Progenitor cell of endocrine pancreas (in vitro differentiated cells): ENCODE results near the gene FAM83B. TPM values are rescaled to one million over a fixed set of nuclear protein-coding genes. Genes with fewer than 3 reads are reported as not detected.

Experiments used
- DNase-seq: peaks from one replicate; pipeline ENCODE4 v3.0.0; 2021; ENCODE audit warnings: low spot score; ENCODE audit not compliant: unreplicated experiment
- H3K27ac Mint-ChIP-seq: 2 replicates; pipeline ENCODE4 v1.8.0; 2021; ENCODE audit warnings: mild to moderate bottlenecking, moderate library complexity, mixed read lengths
- H3K27me3 Mint-ChIP-seq: 2 replicates; pipeline ENCODE4 v1.8.0; 2021; ENCODE audit warnings: mixed read lengths
- H3K36me3 Mint-ChIP-seq: 2 replicates; pipeline ENCODE4 v1.8.0; 2022; ENCODE audit warnings: mixed read lengths; ENCODE audit not compliant: insufficient read depth
- H3K4me1 Mint-ChIP-seq: 2 replicates; pipeline ENCODE4 v1.8.0; 2021; ENCODE audit warnings: low read depth, mixed read lengths
- H3K4me3 Mint-ChIP-seq: 2 replicates; pipeline ENCODE4 v1.8.0; 2021; ENCODE audit warnings: low read depth, mild to moderate bottlenecking, moderate library complexity, mixed read lengths
- H3K9me3 Mint-ChIP-seq: 2 replicates; pipeline ENCODE4 v1.8.0; 2021; ENCODE audit warnings: low read depth, mixed read lengths
- total RNA-seq: library from RNA; stranded (reverse); gene quantifications from 2 replicates; pipeline ENCODE4 v1.2.1, GENCODE V29; 2021
- TF ChIP-seq, protein P1 (sequence below): fragments of 200-600 bp; sonication (generic); IDR thresholded peaks from one replicate; pipeline ENCODE4 v1.5.0; 2021; ENCODE audit warnings: antibody characterized with exemption, mild to moderate bottlenecking; ENCODE audit not compliant: unreplicated experiment

FAM83B gene
- total RNA-seq, 1 donor from 2014 or later, result 17.4 TPM

DNA sequence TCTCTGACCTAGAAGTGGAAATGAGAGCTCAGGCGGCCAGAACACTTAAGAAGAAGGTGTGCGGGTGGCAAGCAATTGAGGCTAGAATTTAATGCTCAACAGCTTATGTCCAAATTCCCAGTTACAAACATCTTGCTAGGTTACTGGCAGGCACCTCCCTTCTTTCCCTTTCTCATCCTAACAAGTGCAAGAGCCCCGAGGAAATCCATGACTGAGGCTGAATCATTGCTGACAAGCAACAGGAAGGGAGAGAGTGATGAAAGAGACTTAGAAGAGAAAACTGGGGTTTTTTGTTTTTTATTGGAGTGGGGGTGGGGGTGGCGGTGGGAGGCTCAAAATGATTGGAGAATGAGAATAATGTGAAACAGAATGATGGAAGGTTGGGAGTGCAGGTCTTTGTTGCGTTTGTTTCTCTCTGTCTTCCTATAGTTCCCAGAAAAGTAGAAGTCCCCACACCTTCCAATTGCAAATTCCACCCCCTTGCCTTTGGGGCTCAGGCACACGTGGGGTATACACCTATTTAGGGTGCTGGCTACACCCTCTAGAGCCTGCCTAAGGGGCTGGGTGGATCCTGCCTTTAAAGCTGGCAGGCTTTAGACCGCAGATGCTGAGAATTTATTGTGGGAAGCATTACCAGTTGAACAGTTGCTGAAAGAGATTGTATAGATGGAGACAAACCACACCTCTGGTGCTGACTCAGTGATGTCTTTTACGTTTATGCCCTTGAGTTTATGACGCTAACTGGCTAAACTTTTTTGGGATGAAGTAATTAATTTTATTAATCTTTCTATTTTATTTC, 1.4 kb downstream of the FAM83B start:
- TF ChIP-seq, protein P1, sequence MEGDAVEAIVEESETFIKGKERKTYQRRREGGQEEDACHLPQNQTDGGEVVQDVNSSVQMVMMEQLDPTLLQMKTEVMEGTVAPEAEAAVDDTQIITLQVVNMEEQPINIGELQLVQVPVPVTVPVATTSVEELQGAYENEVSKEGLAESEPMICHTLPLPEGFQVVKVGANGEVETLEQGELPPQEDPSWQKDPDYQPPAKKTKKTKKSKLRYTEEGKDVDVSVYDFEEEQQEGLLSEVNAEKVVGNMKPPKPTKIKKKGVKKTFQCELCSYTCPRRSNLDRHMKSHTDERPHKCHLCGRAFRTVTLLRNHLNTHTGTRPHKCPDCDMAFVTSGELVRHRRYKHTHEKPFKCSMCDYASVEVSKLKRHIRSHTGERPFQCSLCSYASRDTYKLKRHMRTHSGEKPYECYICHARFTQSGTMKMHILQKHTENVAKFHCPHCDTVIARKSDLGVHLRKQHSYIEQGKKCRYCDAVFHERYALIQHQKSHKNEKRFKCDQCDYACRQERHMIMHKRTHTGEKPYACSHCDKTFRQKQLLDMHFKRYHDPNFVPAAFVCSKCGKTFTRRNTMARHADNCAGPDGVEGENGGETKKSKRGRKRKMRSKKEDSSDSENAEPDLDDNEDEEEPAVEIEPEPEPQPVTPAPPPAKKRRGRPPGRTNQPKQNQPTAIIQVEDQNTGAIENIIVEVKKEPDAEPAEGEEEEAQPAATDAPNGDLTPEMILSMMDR, result no peak
- DNase-seq, result no peak
- peaks cover 11% of the 10 kb centered on the region for H3K36me3 Mint-ChIP-seq
- H3K27ac Mint-ChIP-seq, result peak overlapping the region; percentile 97
- peaks cover 12% of the 10 kb centered on the region for H3K9me3 Mint-ChIP-seq
- H3K4me3 Mint-ChIP-seq, result peak overlapping the region; percentile 99
- peaks cover 14% of the 10 kb centered on the region for H3K4me1 Mint-ChIP-seq
- H3K27me3 Mint-ChIP-seq, result peaks cover 7% of the 10 kb centered on the region

DNA sequence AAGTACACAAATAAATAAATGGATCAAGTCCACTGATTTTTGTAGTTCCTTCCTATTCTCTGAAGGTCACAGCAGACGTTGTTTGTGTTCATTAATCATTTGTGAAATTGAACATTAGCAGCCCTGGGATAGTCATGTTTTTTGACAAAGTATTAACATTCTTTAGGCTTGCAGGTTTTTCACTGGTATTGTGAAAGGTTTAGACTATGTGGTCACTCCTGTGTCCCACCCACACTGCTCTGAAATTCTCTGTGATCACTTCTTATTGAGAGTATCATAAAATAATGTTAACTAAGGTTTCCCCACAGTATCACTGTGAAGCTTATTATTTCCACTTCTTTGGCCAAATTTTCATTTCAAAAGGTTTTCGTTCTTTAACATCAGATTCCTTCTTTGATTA, 3.5 kb downstream of the FAM83B start:
- no peak for DNase-seq
- H3K9me3 Mint-ChIP-seq, result peaks cover 19% of the 10 kb centered on the region
- peaks cover 21% of the 10 kb centered on the region for H3K36me3 Mint-ChIP-seq
- TF ChIP-seq, protein P1, result no peak
- peaks cover under 1% of the 10 kb centered on the region for H3K27me3 Mint-ChIP-seq
- no peak overlapping the region for H3K27ac Mint-ChIP-seq
- peaks cover 14% of the 10 kb centered on the region for H3K4me1 Mint-ChIP-seq
- H3K4me3 Mint-ChIP-seq, result no peak overlapping the region

DNA sequence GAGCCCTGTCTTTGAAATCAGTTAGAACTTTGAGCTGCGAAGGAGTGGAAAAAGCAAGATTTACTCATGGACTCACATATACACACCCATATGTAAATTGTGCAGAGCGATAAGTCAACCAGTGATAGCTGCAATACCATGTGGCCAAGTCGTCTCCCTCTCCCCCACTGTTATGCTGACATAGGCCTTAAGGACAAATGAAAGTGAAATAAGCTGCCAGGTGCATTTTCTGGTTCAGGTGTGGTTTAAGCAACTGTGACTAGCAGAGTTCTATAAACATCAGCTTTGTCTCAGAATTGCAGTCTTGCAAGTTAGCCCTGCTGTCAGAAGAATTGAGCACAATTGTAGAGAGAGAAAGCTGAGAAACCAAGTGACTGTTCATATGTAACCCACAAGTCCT, 9.6 kb downstream of the FAM83B start:
- H3K27ac Mint-ChIP-seq, result no peak overlapping the region

DNA sequence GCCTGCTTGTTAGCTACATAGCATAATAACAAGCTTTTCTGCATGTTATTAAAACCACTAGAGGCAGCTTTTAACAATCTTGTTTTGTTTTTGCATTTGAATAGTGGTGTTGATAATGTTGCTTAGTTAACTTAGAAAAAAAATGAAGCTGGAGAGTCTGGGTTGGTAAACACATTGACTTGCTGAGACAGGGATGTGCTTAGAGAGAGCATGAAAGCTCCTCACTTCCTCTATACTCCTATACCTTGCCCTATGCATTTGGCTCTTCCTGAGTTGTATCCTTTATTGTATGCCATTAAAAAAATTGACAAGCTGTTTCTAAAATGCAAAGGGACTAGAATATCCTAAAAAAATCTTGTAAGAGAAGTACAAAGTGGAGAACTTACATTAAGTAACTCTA, 13.6 kb downstream of the FAM83B start:
- Mint-ChIP-seq H3K9me3 (peaks cover 3% of the 10 kb centered on the region), H3K36me3 (peaks cover 6% of the 10 kb centered on the region), H3K27me3 (no peaks in the 10 kb centered on the region), H3K4me1 (peaks cover 25% of the 10 kb centered on the region), H3K27ac (peak overlapping the region; percentile 46), H3K4me3 (no peak overlapping the region)
- TF ChIP-seq, protein P1, result no peak
- DNase-seq, result no peak

More for the DNA sequence above, 9.6 kb downstream of the FAM83B start:
- no peak for DNase-seq
- H3K4me1 Mint-ChIP-seq, result peaks cover 14% of the 10 kb centered on the region
- H3K36me3 Mint-ChIP-seq, result peaks cover 21% of the 10 kb centered on the region
- H3K27me3 Mint-ChIP-seq, result no peaks in the 10 kb centered on the region
- TF ChIP-seq, protein P1, result no peak
- H3K4me3 Mint-ChIP-seq, result no peak overlapping the region
- H3K9me3 Mint-ChIP-seq, result peaks cover 16% of the 10 kb centered on the region

DNA sequence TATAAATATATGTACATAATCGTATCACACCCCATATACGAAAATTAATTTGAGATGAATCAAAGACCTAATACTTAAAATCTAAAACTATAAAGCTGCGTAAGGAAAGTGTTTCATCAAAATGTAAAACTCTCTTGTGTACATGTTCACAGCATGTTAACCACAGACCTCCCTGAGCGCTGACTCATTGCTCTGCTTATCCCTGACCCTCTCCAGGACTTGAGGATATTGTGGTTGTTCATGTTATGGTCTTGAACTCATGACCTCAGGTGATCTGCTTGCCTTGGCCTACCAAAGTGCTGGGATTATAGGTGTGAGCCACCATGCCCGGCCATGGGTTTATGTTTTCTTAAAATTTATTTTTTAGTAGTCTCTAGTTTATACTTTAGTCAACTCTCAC, 14.2 kb downstream of the FAM83B start:
- Mint-ChIP-seq H3K27ac (no peak overlapping the region), H3K4me1 (peaks cover 27% of the 10 kb centered on the region), H3K9me3 (peaks cover 3% of the 10 kb centered on the region), H3K36me3 (peaks cover 6% of the 10 kb centered on the region), H3K27me3 (no peaks in the 10 kb centered on the region), H3K4me3 (no peak overlapping the region)
- no peak for DNase-seq
- TF ChIP-seq, protein P1, result no peak
